Mucosa of rectum (tissue), 2 donors: ENCODE data around the gene NCOA1.
"Not testable (repeated sequence)": the region's sequence is repeated elsewhere in the genome, so short reads cannot be mapped to it uniquely, and the experiment has no call there.

Experiments
- H3K27ac ChIP-seq, 2 donors: one replicate each; pipeline ENCODE4 v1.7.0; 2013; ENCODE audit warnings: inconsistent platforms in 2 of 2, low read depth in 2 of 2, low read length in 2 of 2
- H3K27me3 ChIP-seq, 2 donors: one replicate each; pipeline ENCODE4 v1.7.0; 2013; ENCODE audit warnings: low read length in 2 of 2; ENCODE audit not compliant: control insufficient read depth in 2 of 2, insufficient read depth in 2 of 2
- H3K36me3 ChIP-seq, 2 donors: one replicate each; pipeline ENCODE4 v1.7.0; 2013; ENCODE audit warnings: low read length in 2 of 2; ENCODE audit not compliant: control insufficient read depth in 2 of 2, insufficient read depth in 2 of 2
- H3K4me1 ChIP-seq, 2 donors: one replicate each; pipeline ENCODE4 v1.7.0; 2013; ENCODE audit warnings: low read length in 2 of 2, mild to moderate bottlenecking in 1 of 2; ENCODE audit not compliant: control insufficient read depth in 2 of 2, insufficient read depth in 2 of 2
- H3K4me3 ChIP-seq, 2 donors: one replicate each; pipeline ENCODE4 v1.7.0; 2013; ENCODE audit warnings: low read length in 2 of 2
- H3K9ac ChIP-seq, 2 donors: one replicate each; pipeline ENCODE4 v1.7.0; 2013; ENCODE audit warnings: low read length in 2 of 2, low read depth in 1 of 2, mild to moderate bottlenecking in 1 of 2
- H3K9me3 ChIP-seq, 2 donors: one replicate each; pipeline ENCODE4 v1.7.0; 2013; ENCODE audit warnings: low read length in 2 of 2; ENCODE audit not compliant: control insufficient read depth in 2 of 2
- donor health status: healthy.
- donor health status: Normal muscosa, but diverticular disease.

NCOA1 gene

GRCh38 chr2:24671230-24671629 lies 180.2 kb downstream of the NCOA1 start:
- Histone ChIP-seq H3K36me3 (no peaks in the 10 kb centered on the region), H3K27me3 (no peaks in the 10 kb centered on the region), H3K9ac (no peak overlapping the region), H3K4me3 (no peak overlapping the region), H3K27ac (no peak overlapping the region), H3K4me1 (no peaks in the 10 kb centered on the region), H3K9me3 (no peaks in the 10 kb centered on the region)

- no peak overlapping the region for H3K27ac ChIP-seq
- no peaks in the 10 kb centered on the region for H3K9me3 ChIP-seq
- H3K4me1 ChIP-seq, result no peaks in the 10 kb centered on the region
- H3K36me3 ChIP-seq, result peaks cover 0 to 1% of the 10 kb centered on the region in 2 donors
- H3K27me3 ChIP-seq, result no peaks in the 10 kb centered on the region
- H3K9ac ChIP-seq, result no peak overlapping the region
- no peak overlapping the region for H3K4me3 ChIP-seq
Observed at GRCh38 chr2:24672589-24672988, 181.5 kb downstream of the NCOA1 start.

GRCh38 chr2:24675338-24675737 lies 184.3 kb downstream of the NCOA1 start:
- H3K27ac ChIP-seq, result no peak overlapping the region
- no peak overlapping the region for H3K9ac ChIP-seq

GRCh38 chr2:24676493-24676892 lies 185.4 kb downstream of the NCOA1 start:
- H3K27me3 ChIP-seq, result no peaks in the 10 kb centered on the region
- H3K36me3 ChIP-seq, result peaks cover 3 to 4% of the 10 kb centered on the region in 2 donors
- no peaks in the 10 kb centered on the region for H3K4me1 ChIP-seq
- H3K9ac ChIP-seq, result no peak overlapping the region
- no peak overlapping the region for H3K4me3 ChIP-seq
- H3K27ac ChIP-seq, result no peak overlapping the region
- no peaks in the 10 kb centered on the region for H3K9me3 ChIP-seq

More at GRCh38 chr2:24675338-24675737, 184.3 kb downstream of the NCOA1 start:
- no peaks in the 10 kb centered on the region for H3K4me1 ChIP-seq
- H3K4me3 ChIP-seq, result no peak overlapping the region
- H3K27me3 ChIP-seq, result no peaks in the 10 kb centered on the region
- H3K9me3 ChIP-seq, result no peaks in the 10 kb centered on the region
- peaks cover 3 to 4% of the 10 kb centered on the region in 2 donors for H3K36me3 ChIP-seq

GRCh38 chr2:24678066-24678465 lies 187.0 kb downstream of the NCOA1 start:
- not testable (repeated sequence) for H3K27me3 ChIP-seq, H3K4me1 ChIP-seq, H3K27ac ChIP-seq, H3K9ac ChIP-seq, H3K4me3 ChIP-seq, H3K36me3 ChIP-seq, H3K9me3 ChIP-seq

- Histone ChIP-seq H3K9me3 (no peaks in the 10 kb centered on the region), H3K36me3 (peaks cover 3 to 4% of the 10 kb centered on the region in 2 donors), H3K4me1 (no peaks in the 10 kb centered on the region), H3K27me3 (no peaks in the 10 kb centered on the region), H3K9ac (no peak overlapping the region), H3K4me3 (no peak overlapping the region), H3K27ac (no peak overlapping the region)
Observed at GRCh38 chr2:24680196-24680595, 189.1 kb downstream of the NCOA1 start.

- Histone ChIP-seq H3K36me3 (peaks cover 3 to 4% of the 10 kb centered on the region in 2 donors), H3K4me3 (no peak overlapping the region), H3K27me3 (no peaks in the 10 kb centered on the region), H3K9me3 (no peaks in the 10 kb centered on the region), H3K27ac (no peak overlapping the region), H3K4me1 (no peaks in the 10 kb centered on the region), H3K9ac (no peak overlapping the region)
Observed at GRCh38 chr2:24682304-24682703, 191.2 kb downstream of the NCOA1 start.

- no peak overlapping the region for H3K9ac ChIP-seq
- no peak overlapping the region for H3K27ac ChIP-seq
- H3K36me3 ChIP-seq, result no peaks in the 10 kb centered on the region
- H3K4me3 ChIP-seq, result no peak overlapping the region
- H3K27me3 ChIP-seq, result no peaks in the 10 kb centered on the region
- H3K9me3 ChIP-seq, result no peaks in the 10 kb centered on the region
- H3K4me1 ChIP-seq, result no peaks in the 10 kb centered on the region
Observed at GRCh38 chr2:24683408-24683807, 192.4 kb downstream of the NCOA1 start.

- Histone ChIP-seq H3K4me1 (no peaks in the 10 kb centered on the region), H3K36me3 (peaks cover 0 to 7% of the 10 kb centered on the region in 2 donors), H3K27ac (no peak overlapping the region), H3K9ac (no peak overlapping the region), H3K27me3 (no peaks in the 10 kb centered on the region), H3K9me3 (no peaks in the 10 kb centered on the region), H3K4me3 (no peak overlapping the region)
Observed at GRCh38 chr2:24690524-24690923, 199.5 kb downstream of the NCOA1 start.

- Histone ChIP-seq H3K27ac (no peak overlapping the region), H3K36me3 (peaks cover 0 to 7% of the 10 kb centered on the region in 2 donors), H3K4me1 (no peaks in the 10 kb centered on the region), H3K9ac (no peak overlapping the region), H3K9me3 (no peaks in the 10 kb centered on the region), H3K27me3 (no peaks in the 10 kb centered on the region), H3K4me3 (no peak overlapping the region)
Observed at GRCh38 chr2:24691806-24692205, 200.8 kb downstream of the NCOA1 start.

- H3K27ac ChIP-seq, result no peak overlapping the region
- H3K9me3 ChIP-seq, result no peaks in the 10 kb centered on the region
- no peak overlapping the region for H3K4me3 ChIP-seq
- H3K9ac ChIP-seq, result no peak overlapping the region
- peaks cover 0 to 1% of the 10 kb centered on the region in 2 donors for H3K36me3 ChIP-seq
- no peaks in the 10 kb centered on the region for H3K27me3 ChIP-seq
- H3K4me1 ChIP-seq, result no peaks in the 10 kb centered on the region
Observed at GRCh38 chr2:24697792-24698191, 206.7 kb downstream of the NCOA1 start.
